HUES6 (cell line): ENCODE data around the gene RANBP17.
"Not testable (repeated sequence)": the region's sequence is repeated elsewhere in the genome, so short reads cannot be mapped to it uniquely, and the experiment has no call there.

Experiments
- H3K27ac ChIP-seq: 2 replicates; pipeline ENCODE4 v1.7.0; 2013; ENCODE audit warnings: low read depth, mild to moderate bottlenecking, low read length, inconsistent platforms
- H3K27me3 ChIP-seq: 2 replicates; pipeline ENCODE4 v1.6.1; 2013; ENCODE audit warnings: low read length; ENCODE audit not compliant: control insufficient read depth, insufficient read depth
- H3K36me3 ChIP-seq: 2 replicates; pipeline ENCODE4 v1.6.1; 2013; ENCODE audit warnings: low read length; ENCODE audit not compliant: control insufficient read depth, insufficient read depth
- H3K4me1 ChIP-seq: 2 replicates; pipeline ENCODE4 v1.6.1; 2013; ENCODE audit warnings: low read length; ENCODE audit not compliant: control insufficient read depth, insufficient read depth
- H3K4me3 ChIP-seq: 2 replicates; pipeline ENCODE4 v1.5.1; 2013; ENCODE audit warnings: low read depth, low read length
- H3K9ac ChIP-seq: one replicate; pipeline ENCODE4 v1.6.1; 2013; ENCODE audit warnings: mild to moderate bottlenecking, low read length
- H3K9me3 ChIP-seq: 2 replicates; pipeline ENCODE4 v1.6.1; 2013; ENCODE audit warnings: low read depth, low read length; ENCODE audit not compliant: control insufficient read depth, insufficient read depth

The RANBP17 gene

GRCh38 chr5:170861917-170862766 is at the start of gene RANBP17:
RANBP17 (plus strand) TSS chr5:170862018.
- Histone ChIP-seq H3K9ac (peak within 1 kb of the TSS; percentile 84), H3K4me3 (peak within 1 kb of the TSS; percentile 84), H3K4me1 (peaks cover 19% of the 10 kb centered on the region), H3K27me3 (peaks cover 12% of the 10 kb centered on the region), H3K27ac (peak within 1 kb of the TSS; percentile 81), H3K9me3 (peaks cover 22% of the 10 kb centered on the region), H3K36me3 (no peaks in the 10 kb centered on the region)

GRCh38 chr5:170813231-170813630 is 48.6 kb upstream of the RANBP17 start:
- H3K27ac ChIP-seq, result no peak overlapping the region
- H3K9ac ChIP-seq, result no peak overlapping the region
- no peaks in the 10 kb centered on the region for H3K36me3 ChIP-seq
- no peaks in the 10 kb centered on the region for H3K27me3 ChIP-seq
- H3K9me3 ChIP-seq, result no peaks in the 10 kb centered on the region
- no peak overlapping the region for H3K4me3 ChIP-seq
- no peaks in the 10 kb centered on the region for H3K4me1 ChIP-seq

DNA sequence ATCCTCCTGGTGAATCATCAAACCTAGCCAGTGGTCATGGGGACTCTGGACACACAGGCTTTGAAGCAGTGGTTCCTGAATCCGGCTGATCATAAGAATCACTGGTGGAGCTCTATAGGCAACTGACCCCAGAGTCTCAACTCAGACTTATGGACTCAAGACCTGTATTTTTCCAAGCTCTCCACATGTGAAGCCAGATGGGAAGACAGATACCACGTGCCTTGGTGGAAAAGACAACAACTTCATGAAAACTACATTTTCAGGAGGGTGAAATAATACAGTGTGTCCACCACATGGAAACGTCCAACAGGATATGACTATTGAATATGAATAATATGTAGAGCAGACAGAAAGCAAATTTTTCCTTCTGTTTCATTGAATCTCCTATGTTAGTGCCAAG is 44.6 kb upstream of the RANBP17 start:
- no peaks in the 10 kb centered on the region for H3K9me3 ChIP-seq
- no peak overlapping the region for H3K4me3 ChIP-seq
- no peak overlapping the region for H3K27ac ChIP-seq
- H3K27me3 ChIP-seq, result no peaks in the 10 kb centered on the region
- no peaks in the 10 kb centered on the region for H3K36me3 ChIP-seq
- no peak overlapping the region for H3K9ac ChIP-seq
- H3K4me1 ChIP-seq, result no peaks in the 10 kb centered on the region

DNA sequence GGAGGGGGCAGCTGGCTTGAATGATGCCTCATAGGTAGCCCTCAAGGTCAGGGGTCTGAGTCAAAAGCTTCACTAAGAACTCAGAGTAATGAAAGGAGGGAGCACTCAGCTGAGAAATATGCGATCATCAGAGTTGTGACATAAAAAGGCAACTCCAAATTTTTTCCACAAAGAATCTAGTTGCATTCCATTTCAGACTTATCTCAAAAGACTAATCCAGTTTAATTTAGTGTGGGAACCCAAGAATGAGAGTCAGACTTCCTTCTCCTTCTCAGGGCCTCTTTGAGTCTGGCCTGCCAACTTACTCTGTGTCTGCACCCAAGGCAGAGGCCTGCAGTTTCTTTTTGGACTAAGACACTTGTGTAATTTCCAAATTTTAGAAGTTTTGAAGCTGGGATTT is 43.6 kb upstream of the RANBP17 start:
- Histone ChIP-seq H3K4me3 (no peak overlapping the region), H3K9me3 (no peaks in the 10 kb centered on the region), H3K36me3 (no peaks in the 10 kb centered on the region), H3K4me1 (no peaks in the 10 kb centered on the region), H3K27ac (no peak overlapping the region), H3K27me3 (no peaks in the 10 kb centered on the region), H3K9ac (no peak overlapping the region)

DNA sequence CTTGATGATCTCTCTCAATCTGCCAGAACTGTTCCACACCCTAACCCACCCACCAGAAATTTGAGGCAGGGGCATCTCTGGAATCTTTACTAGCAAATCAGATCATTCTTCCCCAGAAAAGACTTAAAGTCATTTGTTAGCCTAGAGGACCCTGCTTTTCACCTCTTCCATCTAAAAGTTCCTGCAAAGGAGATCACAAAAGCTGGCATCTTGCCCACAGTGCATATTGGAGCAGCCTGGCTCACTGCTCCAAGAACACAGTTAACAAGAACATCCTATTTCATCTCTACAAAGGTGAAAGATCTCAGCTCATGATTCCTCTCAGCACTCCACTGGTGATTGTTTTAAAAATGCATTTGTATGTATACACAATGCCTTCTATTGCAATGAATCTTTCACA is 42.0 kb upstream of the RANBP17 start:
- no peak overlapping the region for H3K9ac ChIP-seq
- H3K27ac ChIP-seq, result no peak overlapping the region
- no peaks in the 10 kb centered on the region for H3K36me3 ChIP-seq
- no peak overlapping the region for H3K4me3 ChIP-seq
- peaks cover 3% of the 10 kb centered on the region; the same call in 1 of the 2 replicates for H3K9me3 ChIP-seq
- H3K4me1 ChIP-seq, result no peaks in the 10 kb centered on the region
- no peaks in the 10 kb centered on the region for H3K27me3 ChIP-seq

GRCh38 chr5:170821257-170821800 is 40.5 kb upstream of the RANBP17 start:
- Histone ChIP-seq H3K36me3 (no peaks in the 10 kb centered on the region), H3K4me3 (no peak overlapping the region), H3K9me3 (peaks cover 15% of the 10 kb centered on the region), H3K4me1 (no peaks in the 10 kb centered on the region), H3K27ac (no peak overlapping the region), H3K9ac (no peak overlapping the region), H3K27me3 (no peaks in the 10 kb centered on the region)

DNA sequence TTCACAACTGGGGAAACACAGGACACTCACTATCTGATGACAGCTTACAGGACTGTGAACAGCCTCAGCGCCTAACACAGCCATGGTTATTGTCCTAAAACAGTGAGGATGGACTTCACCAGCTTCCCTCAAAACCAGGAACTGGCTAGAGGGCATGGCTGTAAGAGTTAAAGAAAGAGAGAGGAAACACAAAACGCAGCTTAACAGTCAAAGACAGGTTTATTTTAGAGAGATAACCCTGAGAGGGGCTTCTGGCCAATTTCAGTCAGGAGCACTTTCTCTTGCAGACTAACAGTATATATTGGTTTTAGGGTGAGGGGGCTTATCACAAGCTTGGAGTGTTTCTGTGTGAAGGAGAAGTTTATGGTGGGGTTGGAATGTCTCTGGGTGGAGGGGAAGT is 35.7 kb upstream of the RANBP17 start:
- Histone ChIP-seq H3K27ac (no peak overlapping the region), H3K9me3 (peaks cover 26% of the 10 kb centered on the region), H3K9ac (no peak overlapping the region), H3K4me3 (no peak overlapping the region), H3K27me3 (no peaks in the 10 kb centered on the region), H3K4me1 (no peaks in the 10 kb centered on the region), H3K36me3 (no peaks in the 10 kb centered on the region)

DNA sequence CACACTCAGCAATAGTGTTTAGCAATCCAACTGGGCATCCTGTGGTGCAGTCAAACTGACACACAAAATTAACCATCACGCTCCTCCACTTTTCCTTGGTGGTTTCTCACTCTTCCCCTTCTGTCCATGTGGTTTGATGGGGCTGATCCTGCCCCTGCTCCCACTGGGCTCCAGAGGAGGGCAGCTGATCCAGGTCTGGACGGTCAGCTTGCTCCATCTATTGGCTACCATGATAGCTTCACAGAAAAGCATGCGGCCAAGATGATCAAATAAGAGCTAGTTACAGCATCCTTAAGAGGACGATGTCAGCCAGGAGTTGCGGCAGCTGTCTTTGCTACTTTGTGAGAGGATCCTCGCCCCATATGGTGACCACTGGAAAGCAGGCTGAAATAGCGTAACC is 29.6 kb upstream of the RANBP17 start:
- Histone ChIP-seq H3K4me3 (no peak overlapping the region), H3K9ac (no peak overlapping the region), H3K27me3 (no peaks in the 10 kb centered on the region), H3K36me3 (no peaks in the 10 kb centered on the region), H3K4me1 (no peaks in the 10 kb centered on the region; the same call in 1 of the 2 replicates), H3K9me3 (peaks cover 8% of the 10 kb centered on the region; the same call in 1 of the 2 replicates), H3K27ac (no peak overlapping the region)

DNA sequence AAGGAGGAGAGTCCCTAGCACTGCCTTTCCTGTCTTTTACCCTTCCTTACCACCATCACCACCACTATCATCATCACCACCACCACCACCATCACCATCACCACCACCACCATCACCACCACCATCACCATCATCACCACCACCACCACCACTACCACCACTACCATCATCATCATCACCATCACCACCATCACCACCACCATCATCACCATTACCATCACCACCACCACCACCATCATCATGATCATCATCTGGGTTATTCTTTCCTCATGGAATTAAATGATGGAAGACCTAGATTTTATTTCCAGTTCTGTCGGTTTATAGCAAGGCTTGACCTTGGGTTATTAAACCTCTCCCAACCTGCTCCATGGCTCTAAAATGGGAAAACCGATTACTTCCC is 27.8 kb upstream of the RANBP17 start:
- not testable (repeated sequence) for H3K9ac ChIP-seq, H3K27ac ChIP-seq, H3K36me3 ChIP-seq, H3K9me3 ChIP-seq, H3K4me3 ChIP-seq, H3K27me3 ChIP-seq, H3K4me1 ChIP-seq

- Histone ChIP-seq H3K9me3 (no peaks in the 10 kb centered on the region), H3K4me3 (no peak overlapping the region), H3K27me3 (no peaks in the 10 kb centered on the region), H3K4me1 (no peaks in the 10 kb centered on the region; the same call in 1 of the 2 replicates), H3K9ac (no peak overlapping the region), H3K36me3 (no peaks in the 10 kb centered on the region), H3K27ac (no peak overlapping the region)
These were observed 25.6 kb upstream of the RANBP17 start for GRCh38 chr5:170836226-170836625.

DNA sequence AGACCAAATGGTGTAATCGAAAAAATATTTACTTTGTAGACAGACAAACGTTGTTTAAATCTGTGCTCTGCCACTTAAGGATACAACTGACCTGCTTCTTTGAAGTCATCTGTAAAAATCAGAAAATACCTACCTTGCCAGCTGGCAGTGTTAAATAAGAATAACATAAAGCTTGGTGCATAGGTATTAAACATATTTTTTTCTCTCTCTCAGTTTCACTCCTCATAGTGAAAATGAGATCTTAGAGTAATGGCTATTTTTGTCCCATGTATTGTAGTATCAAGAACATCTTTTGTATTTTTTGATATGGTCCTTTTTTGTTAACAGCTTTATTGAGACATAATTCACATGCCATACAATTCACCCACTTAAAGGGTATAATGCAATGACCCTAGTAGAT is 17.9 kb upstream of the RANBP17 start:
- Histone ChIP-seq H3K36me3 (no peaks in the 10 kb centered on the region), H3K9ac (no peak overlapping the region), H3K9me3 (no peaks in the 10 kb centered on the region), H3K4me1 (no peaks in the 10 kb centered on the region), H3K4me3 (no peak overlapping the region), H3K27ac (no peak overlapping the region), H3K27me3 (no peaks in the 10 kb centered on the region)
